ENCODE measurements around the gene APOL2.

- TF ChIP-seq CTCF (IDR thresholded peaks at IDR 0.05; ENCODE audit: low read length) (no peak), EZH2 (IDR thresholded peaks at IDR 0.05; ENCODE audit: borderline replicate concordance, low read length) (no peak)
Observed at GRCh38 chr22:36204632-36205015, 34.7 kb downstream of the APOL2 start.
